Measurements from ENCODE around the gene OXCT1.
"Not testable (repeated sequence)": the region's sequence is repeated elsewhere in the genome, so short reads cannot be mapped to it uniquely, and the experiment has no call there.

The OXCT1 gene

GRCh38 chr5:41871852-41872251 is 1.6 kb upstream of the OXCT1 start:
- DNase-seq, result no peak

GRCh38 chr5:41870627-41871048 is 413 bp upstream of the OXCT1 start:
- DNase-seq, result no peak

GRCh38 chr5:41869151-41869723 is 988 bp downstream of the OXCT1 start:
- DNase-seq, result peak in 1 of 2 donors; percentile 14

GRCh38 chr5:41863871-41864486 is 6.2 kb downstream of the OXCT1 start:
- DNase-seq, result no peak

GRCh38 chr5:41858890-41859289 is 11.3 kb downstream of the OXCT1 start:
- DNase-seq, result no peak

- DNase-seq, result no peak
Measured at GRCh38 chr5:41857989-41858388, 12.2 kb downstream of the OXCT1 start.

- DNase-seq, result peak in 1 of 2 donors; percentile 57
Measured at GRCh38 chr5:41856644-41857491, 13.4 kb downstream of the OXCT1 start.

- DNase-seq, result no peak
Measured at GRCh38 chr5:41852293-41852692, 17.9 kb downstream of the OXCT1 start.

GRCh38 chr5:41851116-41851515 is 19.1 kb downstream of the OXCT1 start:
- no peak for DNase-seq

GRCh38 chr5:41848983-41849382 is 21.2 kb downstream of the OXCT1 start:
- DNase-seq, result no peak

GRCh38 chr5:41845751-41846150 is 24.5 kb downstream of the OXCT1 start:
- not testable (repeated sequence) for DNase-seq

- DNase-seq, result no peak
Measured at GRCh38 chr5:41844502-41844901, 25.7 kb downstream of the OXCT1 start.

GRCh38 chr5:41843456-41844370 is 26.5 kb downstream of the OXCT1 start:
- DNase-seq, result no peak

GRCh38 chr5:41842777-41843176 is 27.4 kb downstream of the OXCT1 start:
- DNase-seq, result no peak

GRCh38 chr5:41841325-41841724 is 28.9 kb downstream of the OXCT1 start:
- DNase-seq, result no peak

- DNase-seq, result no peak
Measured at GRCh38 chr5:41840251-41840650, 30.0 kb downstream of the OXCT1 start.

GRCh38 chr5:41837793-41838192 is 32.4 kb downstream of the OXCT1 start:
- DNase-seq, result no peak

- no peak for DNase-seq
Measured at GRCh38 chr5:41835645-41836044, 34.6 kb downstream of the OXCT1 start.

- no peak for DNase-seq
Measured at GRCh38 chr5:41834506-41834905, 35.7 kb downstream of the OXCT1 start.

- DNase-seq, result no peak
Measured at GRCh38 chr5:41832430-41832829, 37.8 kb downstream of the OXCT1 start.

GRCh38 chr5:41831155-41831554 is 39.1 kb downstream of the OXCT1 start:
- no peak for DNase-seq

GRCh38 chr5:41827792-41828191 is 42.4 kb downstream of the OXCT1 start:
- no peak for DNase-seq

- DNase-seq, result no peak
Measured at GRCh38 chr5:41822036-41822435, 48.2 kb downstream of the OXCT1 start.
